NOMO-1 treated with dmso at 0.1 percent for 144 hours (cell line): ENCODE results near the gene GJD2.

ENCODE experiments used
- DNase-seq: peaks from one replicate; lab custom pipeline; 2025; ENCODE audit not compliant: unreplicated experiment; lab: John Stamatoyannopoulos, UW

Gene GJD2

GRCh38 chr15:34754674-34755418 lies at the start of gene GJD2:
Gene GJD2, minus strand, starts transcription at chr15:34754998. Its CDS starts 510 bp downstream, at chr15:34754488.
- DNase-seq, result no peak

GRCh38 chr15:34804113-34804512 lies 49.3 kb upstream of the GJD2 start:
- no peak for DNase-seq

- no peak for DNase-seq
Measured at GRCh38 chr15:34802803-34803750, 48.3 kb upstream of the GJD2 start.

- DNase-seq, result no peak
Measured at GRCh38 chr15:34802371-34802770, 47.6 kb upstream of the GJD2 start.

- no peak for DNase-seq
Measured at GRCh38 chr15:34799149-34800101, 44.6 kb upstream of the GJD2 start.

- no peak for DNase-seq
Measured at GRCh38 chr15:34796847-34797435, 42.1 kb upstream of the GJD2 start.

- DNase-seq, result no peak
Measured at GRCh38 chr15:34795267-34796081, 40.7 kb upstream of the GJD2 start, which contains the start of gene ACTC1. Gene ACTC1, minus strand, starts transcription at chr15:34795549. Its CDS starts 741 bp downstream, at chr15:34794808.

- DNase-seq, result no peak
Measured at GRCh38 chr15:34794590-34795206, 39.9 kb upstream of the GJD2 start.

GRCh38 chr15:34793901-34794300 lies 39.1 kb upstream of the GJD2 start:
- no peak for DNase-seq

- DNase-seq, result no peak
Measured at GRCh38 chr15:34793071-34793470, 38.3 kb upstream of the GJD2 start.

- DNase-seq, result no peak
Measured at GRCh38 chr15:34791701-34792100, 36.9 kb upstream of the GJD2 start.

GRCh38 chr15:34790121-34790520 lies 35.3 kb upstream of the GJD2 start:
- DNase-seq, result no peak

GRCh38 chr15:34789326-34789725 lies 34.5 kb upstream of the GJD2 start:
- no peak for DNase-seq

- DNase-seq, result no peak
Measured at GRCh38 chr15:34786206-34786605, 31.4 kb upstream of the GJD2 start.

GRCh38 chr15:34783991-34784390 lies 29.2 kb upstream of the GJD2 start:
- DNase-seq, result no peak

GRCh38 chr15:34783431-34783830 lies 28.6 kb upstream of the GJD2 start:
- DNase-seq, result no peak

- DNase-seq, result no peak
Measured at GRCh38 chr15:34782901-34783300, 28.1 kb upstream of the GJD2 start.

- DNase-seq, result no peak
Measured at GRCh38 chr15:34780725-34781124, 25.9 kb upstream of the GJD2 start.

GRCh38 chr15:34776606-34777105 lies 21.9 kb upstream of the GJD2 start:
- no peak for DNase-seq
